ENCODE data around the gene LDLRAD1.
A peak's percentile ranks its signal among the peaks of the same experiment; 100 is the strongest.

The LDLRAD1 gene, protein sequence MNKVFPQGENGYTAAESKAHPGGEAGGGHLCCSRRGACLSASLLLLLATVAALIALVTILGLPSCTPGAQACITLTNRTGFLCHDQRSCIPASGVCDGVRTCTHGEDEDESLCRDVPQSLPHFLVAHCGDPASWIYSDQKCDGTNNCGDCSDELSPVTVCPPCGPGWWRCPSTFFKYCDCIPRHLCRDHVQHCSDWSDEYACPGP

DNA sequence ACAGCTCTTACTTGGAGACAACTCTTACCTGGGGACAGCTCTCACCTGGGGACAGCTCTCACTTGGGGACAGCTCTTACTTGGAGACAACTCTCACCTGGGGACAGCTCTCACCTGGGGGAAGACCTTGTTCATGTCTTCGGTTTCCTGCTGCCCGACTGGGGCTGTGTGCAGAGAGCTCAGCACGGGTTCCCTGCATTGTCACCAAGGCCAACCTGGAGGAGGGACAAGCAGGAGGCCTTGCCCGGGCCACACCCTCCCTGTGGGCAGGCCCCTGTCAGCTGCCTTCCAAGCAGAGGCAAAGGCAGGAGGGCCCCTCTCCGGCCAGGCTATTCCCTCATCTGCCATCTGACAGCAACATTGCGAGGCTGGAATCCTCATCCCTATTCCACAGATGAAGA, at the start of gene LDLRAD1:
LDLRAD1 (minus strand) TSS at position 208 of the 400 bp plus-strand sequence; CDS start at position 134, 74 bp downstream.
- no peak for DNase-seq (ENCODE audit: extremely low read depth, low read depth)
- TF ChIP-seq, protein P1, sequence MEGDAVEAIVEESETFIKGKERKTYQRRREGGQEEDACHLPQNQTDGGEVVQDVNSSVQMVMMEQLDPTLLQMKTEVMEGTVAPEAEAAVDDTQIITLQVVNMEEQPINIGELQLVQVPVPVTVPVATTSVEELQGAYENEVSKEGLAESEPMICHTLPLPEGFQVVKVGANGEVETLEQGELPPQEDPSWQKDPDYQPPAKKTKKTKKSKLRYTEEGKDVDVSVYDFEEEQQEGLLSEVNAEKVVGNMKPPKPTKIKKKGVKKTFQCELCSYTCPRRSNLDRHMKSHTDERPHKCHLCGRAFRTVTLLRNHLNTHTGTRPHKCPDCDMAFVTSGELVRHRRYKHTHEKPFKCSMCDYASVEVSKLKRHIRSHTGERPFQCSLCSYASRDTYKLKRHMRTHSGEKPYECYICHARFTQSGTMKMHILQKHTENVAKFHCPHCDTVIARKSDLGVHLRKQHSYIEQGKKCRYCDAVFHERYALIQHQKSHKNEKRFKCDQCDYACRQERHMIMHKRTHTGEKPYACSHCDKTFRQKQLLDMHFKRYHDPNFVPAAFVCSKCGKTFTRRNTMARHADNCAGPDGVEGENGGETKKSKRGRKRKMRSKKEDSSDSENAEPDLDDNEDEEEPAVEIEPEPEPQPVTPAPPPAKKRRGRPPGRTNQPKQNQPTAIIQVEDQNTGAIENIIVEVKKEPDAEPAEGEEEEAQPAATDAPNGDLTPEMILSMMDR (IDR thresholded peaks at IDR 0.05; ENCODE audit: low read depth, low read length), result no peak

DNA sequence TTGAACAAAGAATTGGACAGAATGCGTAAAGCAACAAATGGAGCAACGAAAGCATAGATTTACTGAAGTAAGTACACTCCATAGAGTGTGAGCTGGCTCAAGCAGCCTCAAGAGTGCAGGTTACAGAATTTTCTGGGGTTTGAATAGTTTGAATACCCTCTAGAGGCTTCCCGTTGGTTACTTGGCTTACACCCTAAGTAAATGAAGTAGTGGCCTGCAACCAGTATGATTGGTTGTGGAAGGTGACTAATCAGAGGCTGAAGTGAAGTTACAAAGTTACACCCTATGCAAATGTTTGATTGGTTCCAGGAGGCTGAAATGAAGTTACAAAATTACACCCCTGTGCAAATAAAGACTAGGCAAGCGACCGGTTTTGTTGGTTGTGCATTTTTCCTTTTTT, 46.3 kb upstream of the LDLRAD1 start:
- DNase-seq (ENCODE audit: extremely low read depth, low read depth), result no peak
- TF ChIP-seq, protein P1 (IDR thresholded peaks at IDR 0.05; ENCODE audit: low read depth, low read length), result no peak

DNA sequence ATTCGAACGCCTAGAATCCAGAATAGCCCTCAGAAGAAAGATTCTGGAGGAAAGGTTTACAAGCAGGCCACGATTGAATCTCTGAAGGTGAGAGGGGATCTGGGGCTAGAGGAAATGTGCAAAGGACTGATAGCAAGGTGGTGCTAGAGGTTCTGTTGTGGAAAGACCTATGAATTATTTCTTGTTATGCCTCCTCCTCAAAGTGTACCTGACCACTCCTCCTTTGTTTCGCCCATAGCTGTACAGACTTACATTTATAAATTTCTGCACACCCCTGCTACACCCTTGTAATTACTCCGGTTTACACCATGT, 36.4 kb upstream of the LDLRAD1 start:
- DNase-seq (ENCODE audit: extremely low read depth, low read depth), result no peak
- TF ChIP-seq, protein P1 (IDR thresholded peaks at IDR 0.05; ENCODE audit: low read depth, low read length), result no peak

DNA sequence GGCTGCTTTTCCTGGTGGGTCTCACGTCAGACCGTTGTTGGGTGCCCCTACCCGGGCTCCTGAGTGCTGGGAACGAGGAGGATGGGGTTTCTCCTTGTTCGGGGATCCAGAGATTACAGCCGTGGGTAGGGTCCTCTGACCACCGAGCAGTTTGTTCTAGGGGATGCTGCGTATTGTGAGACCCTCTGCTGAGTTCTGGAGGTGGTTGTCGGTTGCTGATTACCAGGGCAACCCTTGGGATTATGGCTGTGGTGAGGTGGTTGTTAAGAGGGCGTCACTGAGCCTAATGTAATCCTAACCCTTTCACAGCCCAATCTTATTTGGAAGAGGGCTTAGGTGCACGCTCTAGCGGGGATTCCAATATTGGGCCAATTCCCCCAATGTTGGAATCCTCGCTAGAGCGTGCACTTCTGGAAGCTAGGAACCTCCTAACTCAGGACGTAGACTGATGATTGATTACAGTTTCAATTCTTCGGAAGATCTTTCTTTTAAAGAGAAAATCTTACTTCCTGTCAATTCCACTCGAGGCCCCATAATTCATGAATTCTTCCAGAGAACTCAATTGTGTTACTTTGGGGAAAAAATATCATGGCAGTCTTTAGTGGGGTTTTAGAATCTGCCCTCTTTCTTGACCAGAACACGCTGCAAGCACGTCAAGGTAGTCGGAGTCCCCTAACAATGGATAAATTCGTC, 35.9 kb upstream of the LDLRAD1 start:
- TF ChIP-seq, protein P1 (IDR thresholded peaks at IDR 0.05; ENCODE audit: low read depth, low read length), result no peak
- DNase-seq (ENCODE audit: extremely low read depth, low read depth), result no peak

DNA sequence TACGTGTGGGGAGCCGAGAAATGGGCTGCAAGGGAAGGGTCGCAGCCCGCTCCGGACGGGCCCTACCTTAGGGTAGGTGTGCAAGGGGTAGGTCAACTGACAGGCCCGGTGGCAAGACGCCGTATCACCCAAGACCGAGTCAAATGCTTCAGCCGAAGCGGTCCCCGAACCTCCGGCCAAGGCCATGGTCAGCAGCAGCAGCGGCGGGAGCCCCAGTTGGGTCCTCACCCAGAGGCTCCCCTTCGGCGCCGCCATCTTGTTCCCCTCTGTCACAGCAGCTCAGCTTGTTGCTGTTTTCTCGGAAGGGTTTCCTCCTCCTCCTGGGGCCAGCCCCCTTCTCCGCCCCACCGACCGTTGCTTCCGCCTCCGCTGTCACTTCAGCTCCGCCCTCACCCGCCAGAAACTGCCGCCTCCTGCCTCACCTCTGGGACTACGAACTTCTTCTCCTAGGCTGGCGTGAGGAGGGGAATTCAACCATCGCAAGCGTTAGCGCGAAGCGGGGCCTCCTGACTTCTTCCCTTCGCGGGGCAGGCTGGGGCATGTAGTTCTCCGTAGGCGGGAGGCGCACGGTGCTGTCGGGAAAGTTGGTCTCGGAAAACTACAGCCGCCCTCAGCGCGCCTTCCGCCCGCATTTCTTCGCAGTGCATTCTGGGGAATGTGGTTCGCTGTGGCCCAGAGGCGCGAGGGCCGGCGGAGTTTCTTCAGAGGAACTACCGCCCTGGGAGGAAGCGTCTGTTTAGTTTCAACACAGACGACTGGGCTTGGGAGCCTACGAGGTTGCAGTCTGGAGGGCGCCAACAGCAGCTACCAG, 35.2 kb upstream of the LDLRAD1 start, which contains the start of the genes TCEANC2 and TMEM59:
TCEANC2 (plus strand) TSS at position 675 of the 811 bp plus-strand sequence. CDS start 815 bp downstream, outside the sequence.
TMEM59 (minus strand) TSS at position 271 of the 811 bp plus-strand sequence; CDS start at position 255, 16 bp downstream.
- DNase-seq (ENCODE audit: extremely low read depth, low read depth), result peak; percentile 97
- TF ChIP-seq, protein P1 (IDR thresholded peaks at IDR 0.05; ENCODE audit: low read depth, low read length), result no peak

DNA sequence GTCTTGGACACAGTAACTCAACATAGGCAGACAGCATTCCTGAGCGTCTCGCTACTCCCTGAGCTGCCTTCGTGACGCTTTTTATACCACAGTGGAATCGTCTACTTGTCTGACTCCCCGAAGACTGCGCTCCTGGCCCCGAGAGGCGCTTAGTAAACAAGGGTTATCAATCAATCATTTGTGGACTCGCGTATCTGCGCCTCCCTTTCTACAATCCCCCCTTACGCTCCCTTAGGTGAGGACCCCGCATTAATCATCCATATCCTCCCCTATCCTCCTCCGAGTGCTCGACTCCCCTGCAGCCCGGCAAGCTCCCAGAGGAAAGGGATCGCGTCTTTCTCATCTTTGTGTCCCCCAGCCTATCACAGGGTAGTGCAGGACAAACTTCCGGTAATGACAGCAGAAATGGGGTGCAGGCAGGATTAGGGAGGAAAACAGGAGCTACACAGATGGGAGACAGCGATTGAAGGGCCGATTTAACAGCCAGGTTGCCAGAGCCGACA, 34.5 kb upstream of the LDLRAD1 start:
- TF ChIP-seq, protein P1 (IDR thresholded peaks at IDR 0.05; ENCODE audit: low read depth, low read length), result no peak
- DNase-seq (ENCODE audit: extremely low read depth, low read depth), result no peak
